Left ventricle myocardium superior (tissue), 1 donor: Measurements from ENCODE around the gene ZNF219. TPM values are rescaled to one million over a fixed set of nuclear protein-coding genes. Genes with fewer than 3 reads are reported as not detected.
"Not testable (repeated sequence)": the region's sequence is repeated elsewhere in the genome, so short reads cannot be mapped to it uniquely, and the experiment has no call there.

ENCODE experiments used
- ATAC-seq: fragments of 200-7000 bp; cut with Tn5 transposase; one replicate; pipeline ENCODE4 v1.9.1; 2020; ENCODE audit warnings: mild to moderate bottlenecking, moderate library complexity
- DNase-seq: peaks from one replicate; pipeline ENCODE4 v3.0.0-alpha.2; 2020
- intact Hi-C: fragments of 100-400 bp; cut with micrococcal nuclease; formaldehyde crosslinking; loops from one replicate; pipeline ENCODE4 v1.11.0; 2022
- total RNA-seq: library from RNA; stranded (reverse); fragmentation: NEBNext Ultra II Directional; extraction: Animal tissue kit (Norgen Biotek cat#: 25700); gene quantifications from one replicate; pipeline ENCODE4 v1.2.1, GENCODE V29; 2021
- donor health status: DM: no; HTN: yes; CAD: no; lungs with severe emphysema.

Gene ZNF219
- total RNA-seq, 1 donor from 2014 or later = 57.0 TPM

DNA sequence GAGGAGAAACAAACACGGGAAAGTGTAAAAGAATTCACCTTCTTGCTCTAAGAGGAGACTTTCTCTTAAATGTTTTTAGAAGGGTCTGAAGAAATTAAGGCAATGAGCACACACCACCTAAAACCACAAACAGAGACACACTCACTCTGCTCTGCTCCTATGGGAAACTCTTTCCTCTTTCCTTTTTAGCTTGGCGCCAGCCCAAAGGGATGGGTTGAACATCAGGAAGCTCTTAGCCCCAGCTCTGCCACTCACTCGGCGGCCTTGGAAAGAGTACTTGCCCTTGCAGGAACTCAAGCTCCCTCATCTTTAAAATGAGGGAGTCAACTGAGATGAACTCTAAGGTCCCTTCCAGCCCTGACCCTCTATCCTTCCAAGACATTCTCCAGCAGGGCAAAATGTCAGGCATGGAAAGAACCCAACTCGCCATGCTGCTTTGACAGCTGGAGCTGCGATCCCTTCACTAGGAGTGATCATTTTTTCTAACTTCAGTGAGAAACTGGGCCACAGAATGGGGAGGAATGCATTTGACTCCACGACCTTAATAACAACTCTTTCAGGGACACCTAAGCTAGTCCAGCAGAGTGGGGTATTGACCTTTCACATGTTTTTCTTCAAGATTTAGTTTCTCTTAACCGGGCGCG lies 41.8 kb downstream of the ZNF219 start:
- ATAC-seq (peak; percentile 40), DNase-seq (no peak)
- intact Hi-C loops = no loop called here

DNA sequence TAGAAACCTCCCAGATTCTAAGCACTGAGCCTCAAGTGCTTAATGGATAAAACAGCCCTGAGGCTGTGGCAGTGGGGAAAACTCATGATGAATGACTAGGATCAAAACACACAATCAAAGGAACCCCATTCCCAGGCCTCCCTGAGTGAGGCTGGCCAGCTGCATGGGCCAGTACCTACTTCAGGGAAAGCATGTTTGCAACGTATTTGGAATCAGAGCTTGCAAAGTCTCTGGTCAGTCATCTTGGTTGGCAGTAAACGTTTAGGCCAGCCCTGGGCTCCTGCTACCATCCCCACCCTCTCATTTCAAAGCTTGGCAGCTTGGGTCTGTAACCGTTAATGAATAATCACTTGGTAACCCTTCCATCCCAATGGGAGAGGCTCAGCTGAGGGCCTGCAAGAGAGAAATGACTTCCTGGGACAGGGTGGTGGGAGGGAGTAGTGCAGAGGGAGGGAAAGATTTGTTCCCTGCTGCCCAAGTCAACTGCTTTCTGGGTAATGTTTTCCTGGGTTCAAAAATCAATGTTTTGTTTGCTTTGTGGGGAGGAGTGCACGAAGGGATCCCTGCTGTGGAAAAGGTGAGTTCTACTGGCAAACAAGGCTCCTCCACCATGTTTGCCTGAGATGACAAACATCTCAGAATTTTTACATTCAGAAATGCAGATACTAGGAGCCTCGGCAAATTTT lies 42.9 kb downstream of the ZNF219 start:
- no peak for ATAC-seq

DNA sequence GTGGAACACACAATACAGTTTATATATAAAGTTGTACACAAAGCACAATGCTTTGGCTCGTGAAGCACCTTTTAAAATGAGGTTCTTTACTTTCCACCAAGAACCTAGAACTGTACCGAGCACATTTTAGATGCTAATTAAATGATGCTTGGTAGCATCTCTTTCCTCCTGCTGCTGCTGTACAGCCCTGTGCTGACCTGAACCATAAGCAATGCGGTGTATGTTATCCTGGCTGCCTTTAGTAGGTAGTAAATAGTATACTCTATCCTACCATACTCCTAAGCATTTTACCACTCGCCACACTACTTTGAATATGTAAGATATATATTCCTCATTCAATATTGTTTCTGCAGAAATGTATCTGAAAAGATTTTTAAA lies 43.7 kb downstream of the ZNF219 start:
- ATAC-seq (no peak), DNase-seq (no peak)
- intact Hi-C loops = no loop called here

More for the DNA sequence above, 42.9 kb downstream of the ZNF219 start:
- intact Hi-C loops = no loop called here
- no peak for DNase-seq

DNA sequence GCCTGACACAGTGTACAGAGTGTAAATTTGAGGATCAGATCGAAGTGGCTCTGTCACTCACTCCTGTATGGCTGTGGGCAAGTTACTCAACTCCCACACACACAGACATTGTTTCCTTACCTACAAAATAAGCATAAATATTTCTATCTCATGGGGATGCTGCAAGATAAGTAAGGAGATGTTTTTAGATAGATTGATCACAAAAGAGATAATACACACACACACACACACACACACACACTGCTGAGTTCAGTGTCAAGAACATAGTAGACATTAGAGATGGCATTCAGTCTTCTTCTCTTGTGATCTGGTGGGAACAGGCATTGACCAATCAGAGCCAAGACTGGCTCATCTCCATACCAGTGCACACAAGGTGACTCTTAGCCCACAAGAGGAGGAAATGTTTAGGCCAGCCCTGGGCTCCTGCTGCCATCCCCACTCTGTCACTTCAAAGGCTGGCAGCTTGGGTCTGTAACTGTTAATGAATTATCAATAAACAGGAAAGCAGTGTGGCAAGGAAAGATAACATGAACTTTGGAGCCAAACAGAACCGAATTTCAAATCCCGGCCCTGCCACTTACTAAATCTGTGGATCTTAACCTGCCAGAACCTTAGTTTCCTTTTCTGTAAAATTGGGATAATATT lies 44.2 kb downstream of the ZNF219 start:
- intact Hi-C loops = no loop called here
- no peak for ATAC-seq

DNA sequence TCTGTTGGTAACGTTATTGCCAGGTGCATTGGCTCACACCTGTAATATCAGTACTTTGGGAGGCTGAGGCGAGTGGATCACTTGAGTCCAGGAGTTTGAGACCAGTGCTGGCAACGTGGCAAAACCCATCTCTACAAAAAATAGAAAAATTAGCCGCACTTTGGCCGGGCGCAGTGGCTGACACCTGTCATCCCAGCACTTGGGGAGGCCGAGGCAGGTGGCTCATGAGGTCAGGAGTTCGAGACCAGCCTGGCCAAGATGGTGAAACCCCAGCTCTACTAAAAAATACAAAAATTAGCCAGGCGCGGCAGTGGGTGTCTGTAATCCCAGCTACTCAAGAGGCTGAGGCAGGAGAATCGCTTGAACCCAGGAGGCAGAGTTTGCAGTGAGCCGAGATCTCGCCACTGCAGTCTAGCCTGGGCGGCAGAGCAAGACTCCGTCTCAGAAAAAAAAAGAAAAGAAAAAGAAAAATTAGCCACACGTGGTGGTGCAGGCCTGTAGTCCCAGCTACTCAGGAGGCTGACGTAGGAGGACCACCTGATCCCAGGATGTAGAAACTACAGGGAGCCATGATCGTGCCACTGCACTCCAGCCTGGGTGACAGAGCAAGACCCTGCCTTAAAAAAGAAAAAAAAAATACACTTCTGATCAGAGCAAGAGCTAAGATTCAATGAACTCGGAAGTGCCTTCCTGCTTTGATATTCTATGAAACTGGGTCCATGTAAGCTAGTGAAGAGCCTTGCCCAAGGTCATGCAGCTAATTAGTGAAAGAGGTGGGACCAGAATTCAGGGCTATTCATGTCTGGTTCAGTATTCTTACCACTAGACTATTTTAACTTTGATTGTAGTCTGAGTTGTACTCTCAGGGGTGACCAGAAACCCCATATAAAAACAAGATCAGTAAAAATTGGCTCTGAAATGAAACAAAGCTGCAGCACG lies 45.0 kb downstream of the ZNF219 start:
- intact Hi-C loops = no loop called here
- ATAC-seq = no peak
- DNase-seq = no peak

More for the DNA sequence above, 44.2 kb downstream of the ZNF219 start:
- DNase-seq = no peak

DNA sequence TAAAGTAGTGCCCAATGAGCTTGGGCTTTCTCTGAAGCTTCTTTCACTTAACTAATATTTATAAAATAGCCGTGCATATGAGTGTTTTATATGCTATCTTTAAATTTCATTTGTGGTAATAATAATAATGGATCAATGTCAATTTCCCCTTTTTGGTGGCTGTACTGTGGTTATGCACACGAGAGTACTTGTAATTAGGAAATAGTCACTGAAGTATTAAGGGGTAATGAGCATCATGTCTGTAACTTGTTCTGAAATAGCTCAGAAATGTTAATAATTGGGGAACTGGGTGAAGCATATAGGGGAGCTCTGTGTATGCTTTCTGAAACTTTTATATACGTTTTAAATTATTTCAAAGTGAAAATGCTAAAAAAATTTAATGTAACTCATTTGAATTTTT lies 47.9 kb downstream of the ZNF219 start:
- ATAC-seq (no peak), DNase-seq (no peak)
- intact Hi-C loops = no loop called here

DNA sequence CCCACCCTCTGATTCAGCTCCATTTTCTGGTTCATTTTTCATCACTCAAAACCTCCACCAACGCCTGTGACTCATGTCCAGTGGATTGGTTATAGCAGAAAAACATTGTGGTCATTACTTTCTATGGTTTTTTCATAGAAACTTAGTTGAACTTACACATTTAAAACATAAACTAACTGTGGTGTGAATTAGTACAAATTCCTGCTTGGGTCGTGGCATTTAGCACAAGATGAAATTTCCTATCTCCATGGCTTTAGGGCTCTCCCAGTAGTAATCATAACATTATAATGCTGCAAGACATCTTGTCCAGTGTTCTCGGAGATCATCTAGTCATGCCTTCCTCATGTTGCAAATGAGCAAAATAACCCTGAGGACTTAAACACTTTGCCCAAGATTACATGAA lies 49.2 kb downstream of the ZNF219 start:
- ATAC-seq = no peak
- intact Hi-C loops = no loop called here
- DNase-seq = no peak

DNA sequence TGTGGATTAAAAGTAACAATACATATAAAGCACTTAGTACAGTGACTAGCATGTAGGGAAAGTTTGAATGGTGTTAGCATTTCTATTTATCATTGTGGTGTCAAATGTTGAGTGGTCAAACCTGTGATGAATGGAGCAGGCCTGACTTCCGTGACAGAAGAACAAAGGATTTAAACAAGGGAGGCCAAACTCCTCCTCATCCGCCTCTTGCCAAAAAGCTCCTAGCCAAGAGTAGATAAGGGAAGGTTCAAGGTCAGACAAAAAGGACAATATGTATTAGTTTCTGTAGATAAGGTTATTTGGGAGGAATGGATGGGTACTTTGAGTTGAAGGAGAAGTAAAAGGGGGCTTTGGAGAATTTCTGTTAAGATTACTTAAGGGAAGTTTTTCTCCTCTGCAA lies 49.8 kb downstream of the ZNF219 start:
- intact Hi-C loops = no loop called here
- no peak for DNase-seq
- peak; percentile 42 for ATAC-seq

DNA sequence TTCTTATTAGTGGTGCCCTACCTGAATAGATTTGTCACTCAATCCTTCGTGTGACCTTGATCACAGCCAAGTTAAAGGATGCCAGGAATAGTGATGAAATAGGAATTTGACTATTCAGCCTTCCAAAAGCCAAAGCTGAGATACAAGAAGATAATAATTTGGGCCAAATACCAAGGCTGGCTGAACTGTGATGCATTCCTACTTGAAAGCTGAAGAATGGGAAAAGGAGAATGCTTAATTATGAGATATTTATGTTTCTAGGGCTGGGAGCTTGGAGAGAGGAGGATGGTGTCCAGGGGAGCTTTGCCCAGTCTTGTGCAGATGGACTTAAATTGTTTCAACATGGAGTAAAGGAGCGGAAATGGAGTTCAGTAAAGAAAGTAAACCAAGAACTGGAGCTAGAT lies 51.1 kb downstream of the ZNF219 start:
- ATAC-seq (no peak), DNase-seq (no peak)
- intact Hi-C loops = no loop called here

DNA sequence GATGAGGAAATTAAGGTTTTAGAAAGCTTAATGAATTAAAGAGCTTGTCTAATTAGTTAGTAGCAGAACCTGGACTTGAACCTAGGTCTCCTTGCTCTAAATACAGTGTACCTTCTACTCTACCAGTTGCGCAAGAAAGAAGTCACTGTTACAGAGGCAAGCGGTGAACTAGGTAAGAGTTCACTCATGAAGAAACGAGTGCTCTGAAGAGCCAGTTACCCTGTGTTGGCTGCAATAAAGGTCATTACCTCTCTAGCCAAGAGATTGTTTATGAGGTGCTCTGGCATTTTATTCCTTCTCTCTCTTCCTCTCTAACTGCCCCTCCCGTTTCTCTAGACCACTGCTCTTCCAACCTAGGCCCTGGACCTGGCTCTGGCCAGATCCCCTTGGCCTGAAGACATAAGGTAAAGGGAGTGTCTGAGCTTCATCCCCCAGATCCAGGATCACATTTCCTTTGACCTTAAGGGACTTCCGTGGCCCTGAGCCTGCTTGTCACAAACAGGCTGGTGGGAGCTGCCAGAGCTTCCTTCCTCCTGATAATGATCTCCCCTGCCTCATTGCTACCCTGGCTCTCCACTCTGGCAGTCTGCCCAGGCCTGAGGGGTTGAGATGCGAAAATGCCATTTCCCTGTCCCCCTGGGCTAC lies 54.4 kb downstream of the ZNF219 start:
- DNase-seq (peak; percentile 53), ATAC-seq (peak; percentile 39)
- intact Hi-C loops = no loop called here

DNA sequence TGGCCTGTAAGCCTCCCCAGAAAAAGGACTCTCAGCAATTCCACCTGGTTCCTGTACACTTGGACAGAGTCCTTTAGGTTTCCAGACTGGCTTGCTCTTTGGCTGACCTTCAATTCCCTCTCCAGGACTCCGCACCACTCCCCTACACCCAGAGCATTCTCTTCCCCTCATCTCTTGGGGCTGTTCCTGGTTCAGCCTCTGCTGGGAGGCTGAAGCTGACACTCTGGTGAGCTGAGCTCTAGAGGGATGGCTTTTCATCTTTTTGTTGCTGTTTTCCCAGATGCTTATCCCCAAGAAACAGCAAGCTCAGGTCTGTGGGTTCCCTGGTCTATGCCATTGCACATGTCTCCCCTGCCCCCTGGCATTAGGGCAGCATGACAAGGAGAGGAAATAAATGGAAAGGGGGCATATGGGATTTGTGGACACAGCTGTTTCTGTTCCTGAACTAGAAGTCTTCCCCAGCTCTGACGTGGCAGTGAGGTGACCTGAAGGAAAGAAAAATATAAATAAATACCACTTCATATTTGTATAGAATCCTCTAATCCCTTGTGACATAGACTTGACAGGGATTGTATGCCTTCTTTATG lies 55.0 kb downstream of the ZNF219 start:
- intact Hi-C loops = no loop called here
- ATAC-seq = peak; percentile 17
- no peak for DNase-seq

DNA sequence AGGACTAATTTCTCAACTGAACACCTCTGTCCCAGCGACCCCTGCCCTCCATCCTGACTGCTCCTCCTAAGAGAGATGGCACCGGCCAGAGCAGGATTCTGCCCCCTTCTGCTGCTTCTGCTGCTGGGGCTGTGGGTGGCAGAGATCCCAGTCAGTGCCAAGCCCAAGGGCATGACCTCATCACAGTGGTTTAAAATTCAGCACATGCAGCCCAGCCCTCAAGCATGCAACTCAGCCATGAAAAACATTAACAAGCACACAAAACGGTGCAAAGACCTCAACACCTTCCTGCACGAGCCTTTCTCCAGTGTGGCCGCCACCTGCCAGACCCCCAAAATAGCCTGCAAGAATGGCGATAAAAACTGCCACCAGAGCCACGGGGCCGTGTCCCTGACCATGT lies 55.5 kb downstream of the ZNF219 start:
- DNase-seq (peak; percentile 42), ATAC-seq (peak; percentile 24)
- intact Hi-C loops = no loop called here

DNA sequence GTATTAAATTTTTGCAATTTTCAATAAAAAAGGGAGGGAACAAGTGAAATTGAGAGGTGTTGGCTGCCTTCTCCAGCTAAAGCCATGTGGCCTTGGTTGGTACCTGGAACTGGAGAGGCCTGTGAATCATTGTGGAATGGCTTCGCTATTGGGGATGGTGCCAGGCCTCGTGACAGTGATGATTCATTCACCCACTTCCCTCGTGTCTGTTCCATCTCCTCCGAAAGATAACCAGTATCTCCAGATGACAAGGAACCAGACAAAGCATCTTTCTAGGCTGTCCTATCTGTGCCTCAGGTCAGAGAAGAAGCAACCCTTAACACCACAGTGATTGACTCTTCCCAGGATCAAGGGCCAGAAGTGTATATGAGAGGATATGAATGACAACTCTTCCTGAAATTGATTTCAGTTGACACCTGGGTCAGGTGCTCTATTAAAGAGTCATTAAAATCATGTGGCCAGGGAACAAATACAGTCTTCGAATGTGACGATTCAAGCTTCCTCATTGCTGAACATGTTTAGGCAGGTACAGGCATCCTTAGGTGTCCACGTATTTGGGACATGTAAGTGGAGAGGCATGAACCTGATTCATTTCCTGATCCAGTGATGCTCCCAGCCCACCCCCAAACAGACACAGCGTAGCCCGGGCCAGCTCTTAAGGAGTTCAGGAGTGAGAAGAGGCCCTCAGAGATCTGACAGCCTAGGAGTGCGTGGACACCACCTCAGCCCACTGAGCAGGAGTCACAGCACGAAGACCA lies 56.6 kb downstream of the ZNF219 start, which contains the start of gene RNASE7:
TSS of gene RNASE7 (plus strand) at position 687 of the 758 bp plus-strand sequence. CDS start 631 bp downstream, outside the sequence.
- intact Hi-C loops = loop anchor here (2.0 kb wide), 1 partner anchor 27 kb away; no protein-coding TSS in a partner anchor
- DNase-seq (no peak), ATAC-seq (no peak)

DNA sequence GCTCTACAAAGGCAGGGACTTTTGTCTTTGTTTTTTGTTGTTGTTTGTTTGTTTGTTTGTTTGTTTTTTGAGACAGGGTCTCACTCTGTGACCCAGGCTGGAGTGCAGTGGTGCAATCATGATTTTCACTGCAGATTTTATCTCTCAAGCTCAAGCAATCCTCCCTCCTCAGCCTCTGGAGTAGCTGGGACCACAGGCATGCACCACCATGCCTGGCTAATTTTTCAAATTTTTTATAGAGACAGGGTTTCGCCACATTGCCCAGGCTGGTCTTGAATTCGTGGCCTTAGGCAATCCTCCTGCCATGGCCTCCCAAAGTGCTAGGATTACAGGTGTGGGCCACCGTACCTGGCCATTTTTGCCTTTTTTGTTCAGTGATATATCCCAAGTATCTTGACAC lies 57.5 kb downstream of the ZNF219 start:
- intact Hi-C loops = loop anchor here (2.0 kb wide), 1 partner anchor 26 kb away; no protein-coding TSS in a partner anchor
- not testable (repeated sequence) for ATAC-seq, DNase-seq

DNA sequence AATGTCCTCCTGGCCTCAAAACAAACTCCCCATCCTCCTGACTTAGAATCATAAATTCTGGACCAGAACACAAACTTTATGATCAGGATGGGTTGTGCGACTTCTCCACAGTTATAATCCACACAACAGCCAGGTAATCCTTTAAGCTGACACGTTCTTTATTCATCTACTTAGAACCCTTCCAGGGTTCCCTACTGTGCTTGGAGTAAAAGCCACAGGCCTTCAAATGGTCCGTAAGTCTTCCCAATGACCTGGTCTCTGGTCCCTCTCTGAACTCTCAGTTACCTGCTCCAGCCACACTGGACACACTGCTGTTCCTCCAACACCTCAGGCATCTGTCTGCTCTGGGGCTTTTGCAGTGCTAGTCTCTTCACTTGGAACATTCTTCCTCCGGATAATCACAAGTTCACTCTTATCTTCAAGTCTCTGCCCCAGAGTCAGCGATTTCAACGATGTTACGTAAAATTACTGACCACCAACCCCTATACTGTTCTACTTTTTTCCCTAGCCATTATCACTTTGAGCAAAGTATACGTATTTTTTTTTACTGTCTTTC lies 58.0 kb downstream of the ZNF219 start:
- intact Hi-C loops = loop anchor here (2.0 kb wide), 1 partner anchor 26 kb away; no protein-coding TSS in a partner anchor
- no peak for DNase-seq
- no peak for ATAC-seq
